Measurements from ENCODE around the gene HNF1B.
"Not testable (repeated sequence)": the region's sequence is repeated elsewhere in the genome, so short reads cannot be mapped to it uniquely, and the experiment has no call there.

The HNF1B gene

DNA sequence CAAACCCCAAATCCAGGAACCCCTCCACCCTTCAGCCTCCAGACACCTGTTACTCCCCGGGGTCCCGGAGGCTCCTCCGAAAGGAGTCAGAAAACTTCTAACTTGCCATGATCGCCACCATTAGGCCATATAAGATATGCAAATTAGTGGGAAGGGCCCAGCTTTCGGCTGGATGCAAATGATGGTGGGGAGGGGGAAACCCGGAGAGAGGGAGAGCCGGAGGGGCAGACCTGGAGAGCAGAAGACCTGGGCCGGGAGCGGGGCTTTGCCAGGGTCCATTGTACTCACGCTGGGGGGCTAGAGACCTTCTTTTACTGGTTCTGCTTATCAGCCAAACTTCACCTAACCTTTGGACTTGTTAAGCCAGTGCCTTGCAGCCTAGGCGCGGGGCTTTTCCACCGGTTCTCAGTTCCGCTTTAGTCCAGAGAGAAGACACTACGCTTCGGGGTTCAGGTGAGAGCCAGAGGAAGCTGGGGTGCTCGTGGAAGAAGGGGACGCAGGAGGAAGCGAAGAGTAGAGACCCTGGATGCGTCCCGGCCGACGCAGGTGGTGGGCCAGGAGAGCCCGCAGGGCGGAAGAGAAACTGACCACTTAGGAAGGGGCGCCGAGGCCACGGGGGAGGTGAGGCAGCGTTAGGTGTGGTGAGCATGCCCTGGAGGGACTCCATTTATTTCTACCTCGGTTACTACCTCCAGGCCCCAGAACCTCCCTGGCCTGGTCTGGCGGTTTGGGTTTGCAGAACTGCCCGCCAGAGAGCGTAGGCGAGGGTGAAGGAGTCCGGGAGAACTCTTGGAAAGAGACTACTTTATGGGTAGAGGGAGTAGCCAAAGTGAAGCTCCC is at the start of gene HNF1B:
Gene HNF1B (minus strand): TSS at position 99 of the 840 bp plus-strand sequence. CDS start 175 bp downstream, outside the sequence.
- DNase-seq, result no peak

DNA sequence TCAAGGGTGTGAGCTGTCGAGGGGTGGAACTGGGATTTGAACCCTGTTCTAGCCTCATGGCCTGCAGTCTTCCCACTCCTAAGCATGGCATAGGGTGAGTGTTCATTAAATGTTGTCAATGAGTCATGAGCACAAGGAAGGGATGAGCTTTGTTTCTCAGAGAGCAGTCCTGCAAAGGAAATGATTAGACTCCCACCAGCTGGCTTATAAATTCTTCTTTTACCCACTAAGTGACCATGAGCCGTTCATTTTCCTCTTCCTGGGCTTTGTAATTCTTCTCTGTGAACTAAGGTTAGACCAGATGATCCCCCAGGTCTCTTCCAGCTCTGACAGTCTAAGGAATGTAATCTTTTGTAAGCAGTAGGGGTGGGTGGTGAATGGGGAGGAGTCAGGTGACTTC is 47.9 kb upstream of the HNF1B start:
- DNase-seq, result no peak

- DNase-seq, result peak; percentile 61
These were observed 46.9 kb upstream of the HNF1B start for GRCh38 chr17:37791447-37792399.

GRCh38 chr17:37789771-37790541 is 45.1 kb upstream of the HNF1B start:
- no peak for DNase-seq

DNA sequence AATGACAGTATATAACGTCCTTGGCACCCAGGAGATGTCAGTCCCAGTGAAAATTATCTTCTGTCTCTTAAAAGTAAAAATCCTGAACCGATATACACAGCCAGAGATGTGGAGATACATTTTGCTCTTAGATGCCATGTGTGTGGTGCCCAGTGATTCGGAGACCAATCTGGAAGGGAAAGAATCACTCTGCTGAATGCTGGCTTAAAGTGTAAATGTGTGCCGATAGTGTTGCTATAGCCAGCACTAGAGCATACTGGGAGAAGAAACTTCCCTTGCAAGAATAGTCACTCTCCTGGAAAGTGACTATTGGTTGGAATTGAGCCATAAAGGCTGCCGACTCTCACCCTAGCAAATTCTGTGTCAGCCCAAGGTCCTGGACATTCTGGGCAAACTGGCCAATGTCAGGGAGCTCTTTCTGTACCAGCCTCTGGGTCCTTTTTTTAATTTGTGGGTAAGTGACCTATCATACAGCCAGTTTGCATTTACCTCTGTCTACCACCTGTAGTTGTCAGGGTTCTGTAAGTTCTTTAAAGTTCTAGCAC is 44.2 kb upstream of the HNF1B start:
- DNase-seq, result no peak

DNA sequence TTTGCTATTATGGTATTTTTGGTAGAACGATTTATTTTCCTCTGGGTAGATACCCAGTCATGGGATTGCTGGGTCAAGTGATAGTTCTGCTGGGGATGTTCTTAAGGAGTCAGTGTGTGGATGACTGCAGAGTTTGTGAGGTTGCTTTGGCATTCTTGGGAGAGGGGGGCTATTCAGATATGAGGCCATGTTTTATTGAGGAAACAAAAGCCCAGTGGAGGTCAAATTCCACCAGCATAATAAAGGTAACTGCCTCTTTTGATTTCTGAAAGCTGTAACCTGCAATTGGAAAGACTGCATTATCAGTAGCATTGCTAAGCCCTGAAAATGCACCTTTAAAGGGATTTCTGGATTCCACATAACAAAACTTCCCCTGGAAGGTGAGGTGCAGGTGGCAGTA is 43.7 kb upstream of the HNF1B start:
- DNase-seq, result no peak

DNA sequence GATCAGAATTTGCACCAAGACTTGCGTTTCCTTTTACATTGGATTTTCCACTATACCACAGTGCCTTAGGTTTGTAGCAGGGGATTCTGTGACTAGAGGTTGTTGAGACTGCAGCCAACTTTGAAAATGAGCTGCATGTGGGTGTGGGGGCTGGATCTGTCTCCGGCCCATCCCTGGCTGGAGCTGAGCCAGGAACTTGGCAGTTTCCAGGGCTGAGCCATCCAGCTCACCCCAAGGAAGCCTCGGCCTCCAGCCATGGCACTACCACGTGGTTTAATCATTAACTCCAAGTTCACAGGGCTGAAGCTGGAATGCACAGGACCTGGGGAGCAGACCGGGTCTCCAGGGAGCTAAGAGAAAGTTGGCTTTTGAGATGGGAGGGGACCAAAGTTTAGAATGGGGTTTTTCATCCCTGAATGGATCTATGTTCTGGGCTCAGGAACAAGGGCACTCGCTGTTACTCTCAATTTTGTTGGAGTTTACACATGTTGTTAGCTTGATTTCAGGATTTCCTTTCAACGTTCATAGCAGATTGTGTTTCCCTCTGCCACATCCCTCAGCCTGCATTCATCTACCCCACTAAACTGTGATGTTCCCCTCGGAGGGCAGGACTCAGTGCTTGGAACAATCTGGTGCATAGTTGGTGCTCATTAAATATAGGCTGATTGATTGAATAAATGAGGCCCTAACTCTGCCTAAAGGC is 42.3 kb upstream of the HNF1B start:
- no peak for DNase-seq

DNA sequence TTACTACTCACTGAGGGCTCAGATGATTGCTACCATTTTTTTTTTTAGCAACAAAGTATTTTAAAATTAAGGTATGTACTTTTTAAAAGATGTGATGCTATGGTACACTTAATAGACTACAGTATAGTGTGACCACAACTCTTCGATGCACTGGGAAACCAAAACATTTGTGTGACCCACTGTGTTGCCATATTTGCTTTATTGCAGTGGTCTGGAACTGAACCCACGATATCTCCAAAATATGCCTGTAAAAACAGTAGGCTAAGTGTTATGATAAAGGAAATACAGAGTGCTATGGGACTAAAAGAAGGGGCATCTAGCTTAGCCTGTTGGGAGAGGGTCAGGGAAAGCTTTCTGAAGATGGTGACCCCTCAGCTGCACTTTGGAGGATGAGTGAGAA is 41.6 kb upstream of the HNF1B start:
- DNase-seq, result no peak

DNA sequence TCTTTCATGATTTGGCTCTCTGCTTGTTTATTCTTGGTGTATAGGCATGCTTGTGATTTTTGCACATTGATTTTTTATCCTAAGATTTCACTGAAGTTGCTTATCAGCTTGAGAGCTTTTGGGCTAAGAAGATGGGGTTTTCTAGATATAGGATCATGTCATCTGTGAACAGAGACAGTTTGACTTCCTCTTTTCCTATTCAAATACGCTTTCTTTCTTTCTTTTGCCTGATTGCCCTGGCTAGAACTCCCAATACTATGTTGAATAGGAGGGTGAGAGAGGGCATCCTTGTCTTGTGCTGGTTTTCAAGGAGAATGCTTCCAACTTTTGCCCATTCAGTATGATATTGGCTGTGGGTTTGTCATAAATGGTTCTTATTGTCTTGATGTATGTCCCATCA is 37.6 kb upstream of the HNF1B start:
- not testable (repeated sequence) for DNase-seq

DNA sequence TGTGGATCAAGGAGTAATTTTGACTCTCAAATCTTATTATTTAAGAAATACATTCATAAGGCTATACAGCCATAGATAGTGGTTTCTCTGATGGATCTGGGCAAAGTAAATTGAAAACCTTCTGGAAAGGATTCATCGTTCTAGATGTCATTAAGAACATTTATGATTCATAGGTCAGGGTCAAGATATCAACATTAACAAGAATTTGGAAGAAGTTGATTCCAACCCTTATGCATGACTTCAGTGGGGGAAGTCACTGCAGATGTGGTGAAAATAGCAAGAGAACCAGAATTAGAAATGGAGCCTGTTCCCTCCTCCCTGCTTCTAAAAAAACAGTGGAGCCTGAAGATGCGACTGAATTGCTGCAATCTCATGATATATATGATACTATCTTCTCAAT is 36.6 kb upstream of the HNF1B start:
- no peak for DNase-seq

DNA sequence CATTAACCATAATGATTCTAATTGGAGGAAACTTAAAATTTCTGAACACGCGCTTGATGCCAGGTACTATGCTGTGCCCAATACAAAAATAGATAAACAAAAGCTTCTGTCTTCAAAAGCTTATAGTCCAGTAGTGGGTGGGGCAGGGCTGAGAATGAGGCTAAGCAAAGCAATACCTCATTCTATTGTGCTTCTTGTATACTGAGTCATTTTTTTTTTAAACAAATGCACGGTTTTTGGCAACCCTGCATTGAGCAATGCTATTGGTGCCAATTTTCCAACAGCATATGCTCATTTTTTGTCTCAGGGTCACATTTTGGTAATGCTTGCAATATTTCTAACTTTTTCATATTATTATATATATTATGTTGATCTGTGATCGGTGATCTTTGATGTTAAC is 34.7 kb upstream of the HNF1B start:
- no peak for DNase-seq

- DNase-seq, result peak; percentile 46
These were observed 29.6 kb upstream of the HNF1B start for GRCh38 chr17:37774504-37774903.

DNA sequence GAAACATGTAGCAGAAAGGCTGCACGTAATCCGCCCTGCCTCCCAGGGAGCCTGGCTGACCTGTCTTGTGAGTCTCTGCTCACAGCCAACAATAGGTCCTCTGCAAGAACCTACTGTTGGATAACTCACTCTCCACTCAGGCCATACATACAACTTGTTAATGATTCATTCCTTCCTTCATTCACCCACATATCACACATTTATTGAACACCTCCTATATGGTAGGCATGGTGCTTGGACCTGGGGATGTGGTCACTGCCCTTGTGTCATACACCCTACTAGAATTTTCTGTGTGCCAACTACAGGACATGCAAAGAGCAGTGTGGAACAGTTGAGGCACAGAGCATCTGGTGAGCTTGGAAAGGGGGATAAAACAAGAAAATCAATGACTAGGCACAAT is 28.1 kb upstream of the HNF1B start:
- DNase-seq, result no peak

DNA sequence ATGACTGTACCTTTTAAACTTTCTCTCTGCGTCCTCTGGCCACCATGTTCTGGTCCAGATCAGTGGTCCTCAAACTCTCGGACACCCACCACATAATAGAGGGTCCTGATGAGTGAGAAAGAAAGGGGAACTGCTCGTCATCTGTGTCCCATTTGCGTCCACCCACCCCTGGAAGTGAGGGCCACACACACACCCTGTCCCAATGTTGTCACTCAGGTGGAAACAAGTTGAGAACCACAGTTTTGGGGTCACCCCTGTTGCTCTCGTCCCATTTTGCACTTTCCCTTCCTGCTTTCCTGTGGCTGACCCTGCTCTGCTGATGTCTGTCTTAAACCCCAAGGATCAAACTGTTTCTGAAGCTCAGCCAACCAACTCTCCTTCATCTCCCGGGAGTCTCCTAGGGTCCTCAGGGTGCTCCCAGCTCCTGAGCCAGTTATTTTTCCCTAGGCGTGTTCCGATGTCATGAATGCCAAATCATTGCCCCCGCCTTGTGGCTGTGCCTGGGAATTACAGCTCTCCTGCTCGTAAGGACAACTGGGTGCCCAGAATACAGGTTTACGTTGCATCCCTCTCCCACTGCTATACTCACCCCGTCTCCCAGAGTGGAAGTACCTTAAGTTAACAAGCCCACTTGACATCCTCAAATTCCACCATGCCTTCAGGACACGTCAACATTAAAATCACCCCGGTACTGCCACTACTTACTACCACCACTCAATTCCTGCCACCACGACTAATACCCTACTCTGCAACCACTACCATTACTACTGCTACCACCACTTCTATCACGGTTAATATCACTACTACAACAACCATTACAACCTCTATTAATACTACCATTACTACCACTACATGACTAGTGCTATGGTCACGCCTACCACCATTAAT is 26.0 kb upstream of the HNF1B start:
- peak; percentile 71 for DNase-seq

GRCh38 chr17:37769050-37769449 is 24.2 kb upstream of the HNF1B start:
- DNase-seq, result no peak

DNA sequence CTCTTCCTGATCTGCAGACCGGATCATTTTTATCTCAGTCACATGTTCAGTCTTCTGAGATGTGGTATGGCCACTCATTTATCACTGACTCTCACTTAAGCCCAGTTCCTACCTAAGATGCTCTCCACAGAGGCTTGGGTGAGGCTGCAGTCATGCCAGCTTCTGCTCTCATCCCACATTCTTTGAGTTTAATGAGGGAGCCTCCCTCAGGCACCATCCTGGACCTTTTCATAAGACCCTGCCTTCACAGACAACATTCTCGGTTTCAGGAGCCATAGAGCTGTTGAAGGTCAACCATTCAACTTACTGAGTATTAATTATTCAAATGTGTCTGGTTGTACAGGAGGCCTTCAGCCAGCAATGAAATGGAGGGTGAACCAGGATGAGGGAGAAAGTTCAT is 23.6 kb upstream of the HNF1B start:
- no peak for DNase-seq

GRCh38 chr17:37766971-37767370 is 22.1 kb upstream of the HNF1B start:
- DNase-seq, result no peak

GRCh38 chr17:37764383-37764782 is 19.5 kb upstream of the HNF1B start:
- no peak for DNase-seq

DNA sequence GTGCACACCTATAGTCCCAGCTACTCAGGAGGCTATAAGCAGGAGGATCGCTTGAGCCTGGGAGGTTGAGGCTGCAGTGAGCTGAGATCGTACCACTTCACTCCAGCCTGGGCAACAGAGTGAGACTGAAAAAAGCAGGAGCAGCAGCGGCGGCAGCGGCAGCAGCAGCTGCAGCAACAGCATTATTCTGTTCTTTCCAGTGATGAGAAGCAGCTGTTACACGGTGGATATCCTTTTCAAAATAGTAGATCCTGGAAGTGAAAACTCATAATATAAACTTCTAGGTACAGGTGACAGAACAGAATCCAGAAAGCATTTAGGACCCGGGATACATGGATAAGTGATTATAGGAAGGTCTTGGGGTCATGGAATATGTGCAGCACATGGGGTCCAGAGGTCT is 17.8 kb upstream of the HNF1B start:
- DNase-seq, result no peak

- no peak for DNase-seq
These were observed 17.1 kb upstream of the HNF1B start for GRCh38 chr17:37761961-37762360.

- no peak for DNase-seq
These were observed 16.2 kb upstream of the HNF1B start for GRCh38 chr17:37761059-37761458.

Measured in stimulated activated CD8-positive, alpha-beta memory T cell treated with anti-CD3 and anti-CD28 coated beads, Interleukin-4, amount 100 ng/mL, for 48 hours (primary cell).